ENCODE measurements around the gene TRABD2A.

Gene TRABD2A, protein sequence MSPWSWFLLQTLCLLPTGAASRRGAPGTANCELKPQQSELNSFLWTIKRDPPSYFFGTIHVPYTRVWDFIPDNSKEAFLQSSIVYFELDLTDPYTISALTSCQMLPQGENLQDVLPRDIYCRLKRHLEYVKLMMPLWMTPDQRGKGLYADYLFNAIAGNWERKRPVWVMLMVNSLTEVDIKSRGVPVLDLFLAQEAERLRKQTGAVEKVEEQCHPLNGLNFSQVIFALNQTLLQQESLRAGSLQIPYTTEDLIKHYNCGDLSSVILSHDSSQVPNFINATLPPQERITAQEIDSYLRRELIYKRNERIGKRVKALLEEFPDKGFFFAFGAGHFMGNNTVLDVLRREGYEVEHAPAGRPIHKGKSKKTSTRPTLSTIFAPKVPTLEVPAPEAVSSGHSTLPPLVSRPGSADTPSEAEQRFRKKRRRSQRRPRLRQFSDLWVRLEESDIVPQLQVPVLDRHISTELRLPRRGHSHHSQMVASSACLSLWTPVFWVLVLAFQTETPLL

DNA sequence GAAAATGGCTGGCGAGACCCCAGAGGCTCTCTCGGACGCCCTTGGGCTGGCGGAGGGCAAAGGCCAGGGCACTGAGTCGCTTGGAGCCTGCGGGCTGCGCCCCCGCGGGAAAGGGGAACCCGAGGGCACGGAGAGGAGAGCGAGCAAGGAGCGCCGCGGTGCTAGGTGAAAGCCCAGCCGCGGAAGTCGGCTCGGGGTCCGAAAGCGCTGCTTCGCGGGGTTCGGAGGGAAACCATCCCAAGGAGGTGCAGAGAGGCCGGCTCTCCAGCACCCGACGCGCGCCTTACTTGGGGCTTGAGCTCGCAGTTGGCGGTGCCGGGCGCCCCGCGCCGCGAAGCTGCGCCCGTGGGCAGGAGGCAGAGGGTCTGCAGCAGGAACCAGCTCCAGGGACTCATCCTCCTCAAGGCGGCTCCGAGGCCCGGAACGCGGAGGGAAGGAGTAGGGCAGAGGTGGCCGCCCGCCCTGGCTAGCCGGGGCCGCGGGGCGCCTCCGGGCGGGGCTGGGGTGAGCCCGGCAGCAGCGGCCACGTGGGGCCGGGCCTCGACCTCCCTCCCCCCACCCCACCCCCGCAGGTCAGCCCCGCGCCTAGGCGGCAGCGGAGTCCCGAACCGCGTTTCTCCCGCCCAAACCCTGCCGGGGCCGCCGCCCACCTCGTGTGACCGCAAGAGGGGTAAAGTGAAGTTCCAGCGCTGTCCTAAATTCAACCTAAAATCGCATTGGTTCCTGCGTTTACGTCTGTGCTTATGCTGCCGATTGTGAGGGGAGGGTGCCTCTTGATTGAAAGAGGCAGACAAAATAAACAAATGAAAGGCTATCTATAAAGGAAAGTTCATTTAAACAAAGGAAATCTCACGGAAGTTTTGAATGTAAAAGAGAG is at the start of gene TRABD2A:
TSS of gene TRABD2A (minus strand) at position 440 of the 877 bp plus-strand sequence. CDS start at position 395, 45 bp downstream.
- Histone ChIP-seq H3K4me1 (ENCODE audit: low read length) (0 out of 2 replicates have a peak, but pooled peaks cover 4% of the 10 kb centered on the region), H3K9ac (ENCODE audit: low read length) (peak within 1 kb of the TSS; percentile 29; the same call in 1 of the 2 replicates), H3K9me3 (replicated peaks; ENCODE audit: insufficient read depth, low read length) (no peaks in the 10 kb centered on the region), H3K27me3 (replicated peaks; ENCODE audit: insufficient read depth, low read length) (peaks cover 22% of the 10 kb centered on the region), H3K9me2 (replicated peaks; ENCODE audit: insufficient read depth, low read length) (no peaks in the 10 kb centered on the region), H3K79me2 (ENCODE audit: low read length) (no peaks in the 10 kb centered on the region), H2AFZ (ENCODE audit: low read length) (peak within 1 kb of the TSS; percentile 86), H3K36me3 (replicated peaks; ENCODE audit: insufficient read depth, low read length) (no peaks in the 10 kb centered on the region), H3K27ac (ENCODE audit: low read length) (no peak within 1 kb of the TSS), H3F3A (ENCODE audit: insufficient read depth, low read length) (0 out of 2 replicates have a peak, but pooled peaks cover 2% of the 10 kb centered on the region), H3K4me3 (ENCODE audit: low read length) (peak within 1 kb of the TSS; percentile 72), H3K4me2 (ENCODE audit: low read depth, low read length) (peak within 1 kb of the TSS; percentile 95), H4K20me1 (ENCODE audit: insufficient read depth, low read length) (no peaks in the 10 kb centered on the region)
- no peak for TF ChIP-seq CTCF (IDR thresholded peaks at IDR 0.05; ENCODE audit: low read length)
- TF ChIP-seq EZH2 (optimal IDR thresholded peaks at IDR 0.05; ENCODE audit: low read depth, low read length), result no peak
- no peak for TF ChIP-seq EZH2phosphoT487 (IDR thresholded peaks at IDR 0.05; ENCODE audit: low read length)
- DNase-seq, result peak; percentile 36

GRCh38 chr2:84927275-84927627 is 46.4 kb upstream of the TRABD2A start:
- no peaks in the 10 kb centered on the region for H3K9me3 ChIP-seq (replicated peaks; ENCODE audit: insufficient read depth, low read length)
- H3K36me3 ChIP-seq (replicated peaks; ENCODE audit: insufficient read depth, low read length), result no peaks in the 10 kb centered on the region
- peaks cover 20% of the 10 kb centered on the region for H3K4me1 ChIP-seq (ENCODE audit: low read length)
- H3F3A ChIP-seq (ENCODE audit: insufficient read depth, low read length), result peaks cover 32% of the 10 kb centered on the region
- no peaks in the 10 kb centered on the region for H4K20me1 ChIP-seq (ENCODE audit: insufficient read depth, low read length)
- no peaks in the 10 kb centered on the region for H3K27me3 ChIP-seq (replicated peaks; ENCODE audit: insufficient read depth, low read length)
- no peak overlapping the region for H3K4me3 ChIP-seq (ENCODE audit: low read length)
- H3K27ac ChIP-seq (ENCODE audit: low read length), result no peak overlapping the region
- H3K9me2 ChIP-seq (replicated peaks; ENCODE audit: insufficient read depth, low read length), result no peaks in the 10 kb centered on the region
- H3K79me2 ChIP-seq (ENCODE audit: low read length), result no peaks in the 10 kb centered on the region
- no peak overlapping the region for H3K9ac ChIP-seq (ENCODE audit: low read length)
- no peak overlapping the region for H2AFZ ChIP-seq (ENCODE audit: low read length)
- no peak for DNase-seq
- H3K4me2 ChIP-seq (ENCODE audit: low read depth, low read length), result peak overlapping the region; percentile 97
- no peak for TF ChIP-seq EZH2phosphoT487 (IDR thresholded peaks at IDR 0.05; ENCODE audit: low read length)
- no peak for TF ChIP-seq CTCF (IDR thresholded peaks at IDR 0.05; ENCODE audit: low read length)
- no peak for TF ChIP-seq EZH2 (optimal IDR thresholded peaks at IDR 0.05; ENCODE audit: low read depth, low read length)

DNA sequence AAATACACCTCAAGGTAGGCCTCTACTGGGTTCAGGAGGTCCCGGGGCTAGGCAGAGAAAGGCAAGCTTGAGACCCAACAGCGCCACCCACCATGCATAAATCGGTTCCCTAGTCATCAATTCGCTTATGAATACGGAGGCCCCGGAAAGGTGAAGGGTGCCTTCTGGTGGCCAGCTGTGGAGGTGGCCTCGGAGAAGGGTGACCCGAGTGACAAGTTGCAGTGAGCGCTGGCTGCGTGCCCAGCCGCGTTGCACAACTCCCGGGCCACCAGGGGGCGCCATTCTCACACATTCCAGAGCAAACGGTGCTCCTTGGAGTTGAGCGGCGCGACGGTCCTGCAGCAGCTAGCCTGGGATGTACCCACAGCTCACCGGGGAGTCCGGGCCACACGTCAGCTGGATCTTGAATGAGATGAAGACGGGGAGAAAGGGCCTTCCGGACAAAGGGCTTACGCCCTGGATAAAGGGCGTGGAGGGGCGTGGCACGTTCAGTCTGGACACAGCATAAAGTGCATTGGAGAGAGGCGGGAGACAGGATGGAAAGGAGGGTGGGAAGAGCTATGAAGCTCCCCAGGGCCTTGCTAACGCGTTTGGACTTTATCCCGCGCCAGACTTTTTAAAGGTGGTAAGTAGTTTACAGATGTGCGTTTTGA is 45.0 kb upstream of the TRABD2A start:
- Histone ChIP-seq H3F3A (ENCODE audit: insufficient read depth, low read length) (peaks cover 20% of the 10 kb centered on the region), H3K4me2 (ENCODE audit: low read depth, low read length) (peak overlapping the region; percentile 97), H3K79me2 (ENCODE audit: low read length) (no peaks in the 10 kb centered on the region), H3K9ac (ENCODE audit: low read length) (peak overlapping the region; percentile 61; the same call in 1 of the 2 replicates), H3K27ac (ENCODE audit: low read length) (peak overlapping the region; percentile 57; the same call in 1 of the 2 replicates), H3K4me3 (ENCODE audit: low read length) (peak overlapping the region; percentile 94), H3K9me3 (replicated peaks; ENCODE audit: insufficient read depth, low read length) (no peaks in the 10 kb centered on the region), H3K9me2 (replicated peaks; ENCODE audit: insufficient read depth, low read length) (no peaks in the 10 kb centered on the region), H3K36me3 (replicated peaks; ENCODE audit: insufficient read depth, low read length) (no peaks in the 10 kb centered on the region), H3K4me1 (ENCODE audit: low read length) (peaks cover 10% of the 10 kb centered on the region), H4K20me1 (ENCODE audit: insufficient read depth, low read length) (no peaks in the 10 kb centered on the region), H3K27me3 (replicated peaks; ENCODE audit: insufficient read depth, low read length) (no peaks in the 10 kb centered on the region), H2AFZ (ENCODE audit: low read length) (peak overlapping the region; percentile 99)
- peak; percentile 95 for DNase-seq
- no peak for TF ChIP-seq EZH2 (optimal IDR thresholded peaks at IDR 0.05; ENCODE audit: low read depth, low read length)
- TF ChIP-seq EZH2phosphoT487 (IDR thresholded peaks at IDR 0.05; ENCODE audit: low read length), result no peak
- TF ChIP-seq CTCF (IDR thresholded peaks at IDR 0.05; ENCODE audit: low read length), result peak; percentile 99
